ENCODE results near the gene RNF166. TPM values are rescaled to one million over a fixed set of nuclear protein-coding genes. Genes with fewer than 3 reads are reported as not detected.

The RNF166 gene
- total and polyA plus RNA-seq, 11 donors: 9.3 to 28.5 (median 15.4) TPM

DNA sequence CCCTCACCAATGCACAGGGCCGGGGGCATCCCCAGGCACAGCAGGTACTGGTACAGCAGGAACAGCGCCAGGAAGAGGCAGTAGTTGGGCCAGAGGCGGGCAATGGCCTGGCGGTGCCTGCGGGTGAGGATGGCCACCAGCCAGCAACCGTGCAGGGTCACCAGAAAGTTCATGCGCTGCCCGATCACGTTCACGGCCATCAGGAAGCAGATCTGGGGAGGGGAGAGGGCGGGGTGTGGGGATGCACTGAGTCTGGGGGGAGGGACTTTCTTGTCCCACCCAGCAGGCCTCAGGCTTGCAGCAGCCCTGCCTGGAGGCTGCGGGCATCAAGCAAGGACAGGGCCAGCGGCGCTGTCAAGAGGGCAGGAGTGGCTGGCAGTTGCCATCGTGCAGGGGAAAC lies 25.5 kb upstream of the RNF166 start:
- ATAC-seq: no peak
- WGBS, 4 donors: 73 to 94% (median 74%) methylated on average over 11 to 15 of the region's 15 CpGs
- Histone ChIP-seq H3K9me3 (no peaks in the 10 kb centered on the region), H3K4me3 (no peak overlapping the region), H3K27ac (no peak overlapping the region), H3K27me3 (no peaks in the 10 kb centered on the region), H3K36me3 (peaks cover 0 to 78% (median 22%) of the 10 kb centered on the region in 9 donors), H3K4me1 (peaks cover 0 to 5% (median 0%) of the 10 kb centered on the region in 12 donors)
- no peak for DNase-seq
- TF ChIP-seq, protein P1, sequence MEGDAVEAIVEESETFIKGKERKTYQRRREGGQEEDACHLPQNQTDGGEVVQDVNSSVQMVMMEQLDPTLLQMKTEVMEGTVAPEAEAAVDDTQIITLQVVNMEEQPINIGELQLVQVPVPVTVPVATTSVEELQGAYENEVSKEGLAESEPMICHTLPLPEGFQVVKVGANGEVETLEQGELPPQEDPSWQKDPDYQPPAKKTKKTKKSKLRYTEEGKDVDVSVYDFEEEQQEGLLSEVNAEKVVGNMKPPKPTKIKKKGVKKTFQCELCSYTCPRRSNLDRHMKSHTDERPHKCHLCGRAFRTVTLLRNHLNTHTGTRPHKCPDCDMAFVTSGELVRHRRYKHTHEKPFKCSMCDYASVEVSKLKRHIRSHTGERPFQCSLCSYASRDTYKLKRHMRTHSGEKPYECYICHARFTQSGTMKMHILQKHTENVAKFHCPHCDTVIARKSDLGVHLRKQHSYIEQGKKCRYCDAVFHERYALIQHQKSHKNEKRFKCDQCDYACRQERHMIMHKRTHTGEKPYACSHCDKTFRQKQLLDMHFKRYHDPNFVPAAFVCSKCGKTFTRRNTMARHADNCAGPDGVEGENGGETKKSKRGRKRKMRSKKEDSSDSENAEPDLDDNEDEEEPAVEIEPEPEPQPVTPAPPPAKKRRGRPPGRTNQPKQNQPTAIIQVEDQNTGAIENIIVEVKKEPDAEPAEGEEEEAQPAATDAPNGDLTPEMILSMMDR (IDR thresholded peaks at IDR 0.05): no peak
- TF ChIP-seq POLR2A (IDR thresholded peaks at IDR 0.05): no peak
- intact Hi-C loops (cut with DNase I): loop anchor here in 1 of 10 donors (10.0 kb wide), 1 partner anchor 483 kb away; the partner anchor contains the start of gene ZNF778

- Histone ChIP-seq H3K4me3 (no peak overlapping the region), H3K27ac (no peak overlapping the region), H3K36me3 (peaks cover 0 to 81% (median 29%) of the 10 kb centered on the region in 9 donors), H3K9me3 (no peaks in the 10 kb centered on the region), H3K4me1 (peaks cover 0 to 5% (median 0%) of the 10 kb centered on the region in 12 donors), H3K27me3 (no peaks in the 10 kb centered on the region)
- WGBS, 4 donors: 70 to 77% (median 74%) methylated on average over 33 to 34 of the region's 34 CpGs
- no peak for ATAC-seq
- DNase-seq: no peak
- no peak for TF ChIP-seq POLR2A (IDR thresholded peaks at IDR 0.05)
- TF ChIP-seq, protein P1 (IDR thresholded peaks at IDR 0.05): no peak
- intact Hi-C loops (cut with DNase I): loop anchor here in 1 of 10 donors (10.0 kb wide), 1 partner anchor 484 kb away; the partner anchor contains the start of gene ZNF778
Observed at GRCh38 chr16:88730632-88731607, 24.7 kb upstream of the RNF166 start.

DNA sequence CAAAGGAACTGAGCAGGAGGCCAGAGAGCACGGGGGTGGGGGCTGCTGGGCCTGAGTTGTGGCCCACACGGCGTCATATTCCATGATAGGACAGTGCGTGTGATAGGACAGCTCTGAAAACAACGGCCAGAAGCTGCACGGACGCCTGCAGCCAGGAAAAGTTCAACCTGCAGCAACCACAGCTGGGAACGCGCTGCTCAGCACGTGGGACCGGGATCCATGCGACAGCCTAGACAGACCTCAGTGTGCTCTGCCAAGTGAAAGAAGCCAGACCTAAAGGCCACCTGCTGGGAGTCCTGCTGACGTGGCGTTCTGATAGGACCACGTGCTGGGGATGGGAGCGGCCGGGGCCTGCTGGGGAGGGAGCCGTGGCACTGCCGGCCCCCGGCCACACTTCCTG lies 21.7 kb upstream of the RNF166 start:
- ATAC-seq (peak; percentile 31 to 75 (median 64)), DNase-seq (peak in 2 of 5 donors; percentile 61 to 69)
- H3K9me3 ChIP-seq: no peaks in the 10 kb centered on the region
- H3K27me3 ChIP-seq: no peaks in the 10 kb centered on the region
- intact Hi-C loops (cut with DNase I): no loop called here
- peaks cover 0 to 5% (median 0%) of the 10 kb centered on the region in 12 donors for H3K4me1 ChIP-seq
- TF ChIP-seq, protein P1 (IDR thresholded peaks at IDR 0.05): no peak
- no peak for TF ChIP-seq POLR2A (IDR thresholded peaks at IDR 0.05)
- no peak overlapping the region for H3K4me3 ChIP-seq
- 46 to 72% (median 63%) methylated on average over 20 of the region's 20 CpGs for WGBS, 4 donors
- H3K27ac ChIP-seq: no peak overlapping the region
- peaks cover 0 to 81% (median 50%) of the 10 kb centered on the region in 9 donors for H3K36me3 ChIP-seq

- no peak for TF ChIP-seq POLR2A (IDR thresholded peaks at IDR 0.05)
- TF ChIP-seq, protein P1 (IDR thresholded peaks at IDR 0.05): no peak
- no peaks in the 10 kb centered on the region for H3K27me3 ChIP-seq
- H3K27ac ChIP-seq: no peak overlapping the region
- intact Hi-C loops (cut with DNase I): no loop called here
- WGBS, 4 donors: 95 to 96% (median 96%) methylated on average over 11 to 28 of the region's 28 CpGs
- H3K9me3 ChIP-seq: no peaks in the 10 kb centered on the region
- DNase-seq (no peak), ATAC-seq (no peak)
- peaks cover 0 to 5% (median 0%) of the 10 kb centered on the region in 12 donors for H3K4me1 ChIP-seq
- H3K36me3 ChIP-seq: peaks cover 0 to 81% (median 56%) of the 10 kb centered on the region in 9 donors
- H3K4me3 ChIP-seq: no peak overlapping the region
Observed at GRCh38 chr16:88726981-88727380, 20.8 kb upstream of the RNF166 start.
